HepG2 (cell line): ENCODE measurements around the gene UBE3B. TPM values are rescaled to one million over a fixed set of nuclear protein-coding genes. Genes with fewer than 3 reads are reported as not detected.

Experiments
- CEBPG ChIP-seq: IDR thresholded peaks from 2 replicates; pipeline ENCODE4 v1.6.1; 2016
- CHD4 ChIP-seq: fragments of 200-600 bp; sonication (generic); IDR thresholded peaks from 2 replicates; pipeline ENCODE4 v1.7.0; 2017; ENCODE audit warnings: mild to moderate bottlenecking, low read length, borderline replicate concordance
- GABPB1 ChIP-seq: IDR thresholded peaks from 2 replicates; pipeline ENCODE4 v1.6.1; 2016; ENCODE audit warnings: mild to moderate bottlenecking, missing genetic modification reagents, moderate library complexity, missing compliant biosample characterization
- GLMP ChIP-seq: sonication (generic); formaldehyde crosslinking; IDR thresholded peaks from 2 replicates; pipeline ENCODE4 v1.9.0; 2021; ENCODE audit warnings: missing genetic modification reagents, mild to moderate bottlenecking, borderline replicate concordance
- KDM1A ChIP-seq: IDR thresholded peaks from 2 replicates; pipeline ENCODE4 v1.6.1; 2016; ENCODE audit warnings: missing compliant biosample characterization
- KIAA2018 ChIP-seq: sonication (generic); formaldehyde crosslinking; IDR thresholded peaks from 2 replicates; pipeline ENCODE4 v1.5.0; 2020; ENCODE audit warnings: mild to moderate bottlenecking, missing genetic modification reagents, borderline replicate concordance
- MTA1 ChIP-seq: sonication (generic); formaldehyde crosslinking; IDR thresholded peaks from 2 replicates; pipeline ENCODE4 v1.4.0; 2020; ENCODE audit warnings: missing genetic modification reagents, mild to moderate bottlenecking, borderline replicate concordance
- MTF2 ChIP-seq: sonication (generic); formaldehyde crosslinking; IDR thresholded peaks from 2 replicates; pipeline ENCODE4 v1.5.0; 2020; ENCODE audit warnings: missing genetic modification reagents, borderline replicate concordance
- MXD1 ChIP-seq: sonication (generic); formaldehyde crosslinking; IDR thresholded peaks from 2 replicates; pipeline ENCODE4 v1.4.0; 2020; ENCODE audit warnings: mild to moderate bottlenecking, missing genetic modification reagents
- TCF7L2 ChIP-seq: IDR thresholded peaks from 2 replicates; pipeline ENCODE4 v1.6.1; 2011; ENCODE audit warnings: mild to moderate bottlenecking, low read depth, low read length, moderate library complexity
- TRIM22 ChIP-seq: fragments of 450-650 bp; IDR thresholded peaks from 2 replicates; pipeline ENCODE4 v1.6.1; 2017
- TRIM24 ChIP-seq: sonication (generic); formaldehyde crosslinking; IDR thresholded peaks from 2 replicates; pipeline ENCODE4 v1.8.0; 2022; ENCODE audit warnings: mild to moderate bottlenecking, missing genetic modification reagents
- ZBTB14 ChIP-seq: sonication (generic); formaldehyde crosslinking; IDR thresholded peaks from 2 replicates; pipeline ENCODE4 v1.4.0; 2020; ENCODE audit warnings: missing genetic modification reagents
- ZNF256 ChIP-seq: sonication (generic); formaldehyde crosslinking; conservative IDR thresholded peaks from 2 replicates; pipeline ENCODE4 v1.4.0; 2020; ENCODE audit warnings: missing genetic modification reagents
- ZNF350 ChIP-seq: sonication (generic); formaldehyde crosslinking; IDR thresholded peaks from 2 replicates; pipeline ENCODE4 v1.4.0; 2020; ENCODE audit warnings: mild to moderate bottlenecking, low read depth, missing genetic modification reagents, borderline replicate concordance
- ZNF44 ChIP-seq: sonication (generic); formaldehyde crosslinking; IDR thresholded peaks from 2 replicates; pipeline ENCODE4 v1.5.1; 2020; ENCODE audit warnings: mild to moderate bottlenecking, missing genetic modification reagents
- polyA plus RNA-seq, 8 experiments: library from polyadenylated mRNA; depleted of rRNA in 3 of 8; stranded (reverse) in 7 of 8; unstranded in 1 of 8; fragments of >200 nt; fragmentation: Illumina TruSeq in 4 of 8; extraction: Trizol in 4 of 8; gene quantifications; 2 replicates each; pipeline versions ENCODE4 v1.2.1 to v1.2.3, GENCODE V29; 2011 to 2016; ENCODE audit warnings: low read depth in 4 of 8, missing spikeins in 1 of 8, mixed read lengths in 1 of 8; ENCODE audit not compliant: insufficient read depth in 1 of 8
- total RNA-seq, 5 experiments: library from RNA; depleted of rRNA; stranded (reverse); fragments of >200 nt; fragmentation: Illumina TruSeq; extraction: Trizol; gene quantifications; 2 replicates each; pipeline ENCODE4 v1.2.3, GENCODE V29; 2016; ENCODE audit warnings: low read depth in 1 of 5

UBE3B gene
- total and polyA plus RNA-seq, 2 of the 13 experiments (the other 11 are each of a cell fraction or from before 2014, with no cell fraction given), result 22.7 to 25.3 TPM

- no peak for TF ChIP-seq MTF2 (CRISPR knock-in tag)
- TF ChIP-seq MXD1 (CRISPR knock-in tag), result peak; percentile 93
- peak; percentile 98 for TF ChIP-seq GABPB1 (CRISPR knock-in tag)
- TF ChIP-seq KIAA2018 (CRISPR knock-in tag), result 0 out of 2 replicates have a peak, but pooled peaks have one; percentile 49
- peak; percentile 60; the same call in 1 of the 2 replicates for TF ChIP-seq MTA1 (CRISPR knock-in tag)
- no peak for TF ChIP-seq ZNF44 (CRISPR knock-in tag)
- no peak for TF ChIP-seq GLMP (CRISPR knock-in tag)
- TF ChIP-seq KDM1A (CRISPR knock-in tag), result no peak
- no peak for TF ChIP-seq TCF7L2
- TF ChIP-seq ZBTB14 (CRISPR knock-in tag), result no peak
- TF ChIP-seq ZNF256 (CRISPR knock-in tag), result 0 out of 2 replicates have a peak, but pooled peaks have one; percentile 55
- no peak for TF ChIP-seq TRIM22
- TF ChIP-seq CHD4, result no peak
- TF ChIP-seq TRIM24 (CRISPR knock-in tag), result no peak
- TF ChIP-seq ZNF350 (CRISPR knock-in tag), result peak; percentile 82
- TF ChIP-seq CEBPG (CRISPR knock-in tag), result no peak
Measured at GRCh38 chr12:109477185-109477962, at the start of gene UBE3B, which contains the start of gene KCTD10 (continued).
